Right hindlimb (tissue), 1 donor: ENCODE results near the gene ENTHD1.
A peak's percentile ranks its signal among the peaks of the same experiment; 100 is the strongest.

Source experiments
- DNase-seq: peaks from one replicate; pipeline ENCODE4 v3.0.0-alpha.2; 2018

ENTHD1 gene

GRCh38 chr22:39712081-39712480 is 181.5 kb downstream of the ENTHD1 start:
- DNase-seq: no peak

GRCh38 chr22:39710380-39711150 is 183.0 kb downstream of the ENTHD1 start:
- DNase-seq: no peak

GRCh38 chr22:39707816-39708215 is 185.7 kb downstream of the ENTHD1 start:
- no peak for DNase-seq

- no peak for DNase-seq
Observed at GRCh38 chr22:39707351-39707750, 186.2 kb downstream of the ENTHD1 start.

GRCh38 chr22:39706376-39707140 is 187.0 kb downstream of the ENTHD1 start:
- no peak for DNase-seq

- no peak for DNase-seq
Observed at GRCh38 chr22:39705386-39705785, 188.2 kb downstream of the ENTHD1 start.

GRCh38 chr22:39703928-39704639 is 189.5 kb downstream of the ENTHD1 start:
- peak; percentile 85 for DNase-seq

GRCh38 chr22:39703091-39703490 is 190.5 kb downstream of the ENTHD1 start:
- no peak for DNase-seq

GRCh38 chr22:39700565-39700964 is 193.0 kb downstream of the ENTHD1 start:
- no peak for DNase-seq

- DNase-seq: no peak
Observed at GRCh38 chr22:39699631-39700360, 193.8 kb downstream of the ENTHD1 start.

GRCh38 chr22:39697790-39698430 is 195.7 kb downstream of the ENTHD1 start:
- no peak for DNase-seq

- DNase-seq: no peak
Observed at GRCh38 chr22:39693943-39694500, 199.5 kb downstream of the ENTHD1 start.
